Measurements from ENCODE around the gene RHO.

- no peak for TF ChIP-seq CTCF (IDR thresholded peaks at IDR 0.05 in 2 of 3, conservative IDR thresholded peaks at IDR 0.05 in 1 of 3; ENCODE audit: control insufficient read depth in 2 of 3, extremely low read depth in 1 of 3, insufficient read depth in 1 of 3, low read depth in 3 of 3, low read length in 3 of 3)
- TF ChIP-seq EZH2 (IDR thresholded peaks at IDR 0.05; ENCODE audit: borderline replicate concordance, control insufficient read depth, low read depth, low read length), result no peak
- no peak for TF ChIP-seq CHD2 (IDR thresholded peaks at IDR 0.05; ENCODE audit: borderline replicate concordance, low read depth, low read length)
- TF ChIP-seq POLR2A (IDR thresholded peaks at IDR 0.05; ENCODE audit: low read depth, low read length), result no peak
- no peak for TF ChIP-seq ZBTB33 (IDR thresholded peaks at IDR 0.05)
- TF ChIP-seq RAD21 (IDR thresholded peaks at IDR 0.05; ENCODE audit: insufficient read depth, low read depth, low read length), result no peak
These were observed 45.1 kb downstream of the RHO start for GRCh38 chr3:129573493-129573892.

All from GM12878 (cell line).